Measurements from ENCODE around the gene PRR20G.

The PRR20G gene

DNA sequence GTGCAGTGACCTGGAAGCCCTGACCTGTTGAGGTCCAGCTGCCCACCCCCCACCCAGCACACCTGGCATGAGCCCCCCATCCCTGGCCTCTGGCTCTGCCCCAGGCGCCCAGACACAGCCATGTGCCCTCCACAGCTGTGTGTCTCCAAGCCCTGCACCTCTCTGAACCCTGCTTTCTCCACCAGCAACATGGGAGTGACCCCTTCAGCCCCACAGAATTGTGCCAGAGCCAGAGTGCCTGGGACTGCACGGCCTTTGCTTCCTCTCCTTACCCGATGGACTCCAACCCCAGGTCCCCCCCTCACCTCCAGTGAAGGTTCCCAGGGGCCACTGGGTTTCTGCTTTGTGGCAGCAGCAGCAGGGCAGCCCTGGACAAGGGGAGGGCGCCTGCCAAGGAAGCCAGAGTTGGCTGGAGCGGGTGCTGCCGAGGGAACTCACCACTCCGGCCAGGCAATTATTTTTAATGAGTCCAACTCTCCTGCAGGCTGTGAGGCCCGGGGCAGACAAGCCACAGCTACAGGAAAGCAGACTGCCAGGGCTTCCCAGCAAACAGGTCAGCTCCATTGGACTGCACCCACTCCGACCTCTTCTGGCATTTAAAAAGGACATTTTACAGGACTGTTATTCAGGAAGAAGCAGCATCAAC is 24.1 kb downstream of the PRR20G start:
- Histone ChIP-seq H4K20me1 (ENCODE audit: control insufficient read depth, insufficient read depth, low read depth, low read length) (no peaks in the 10 kb centered on the region), H3K4me1 (ENCODE audit: control insufficient read depth, low read length) (no peaks in the 10 kb centered on the region), H3K9me3 (ENCODE audit: control insufficient read depth, insufficient read depth, low read length) (no peaks in the 10 kb centered on the region), H3F3A (ENCODE audit: control insufficient read depth, insufficient read depth) (no peaks in the 10 kb centered on the region), H3K27ac (ENCODE audit: low read depth, low read length) (no peak overlapping the region), H3K36me3 (ENCODE audit: control insufficient read depth, low read length) (no peaks in the 10 kb centered on the region), H3K4me2 (ENCODE audit: low read length) (no peak overlapping the region), H3K27me3 (ENCODE audit: control insufficient read depth, low read length) (no peaks in the 10 kb centered on the region), H3K4me3 (ENCODE audit: low read length) (no peak overlapping the region), H3K9me2 (replicated peaks; ENCODE audit: control insufficient read depth, low read length) (no peaks in the 10 kb centered on the region), H3K79me2 (ENCODE audit: control insufficient read depth, low read length) (no peaks in the 10 kb centered on the region)
- TF ChIP-seq, protein P1, sequence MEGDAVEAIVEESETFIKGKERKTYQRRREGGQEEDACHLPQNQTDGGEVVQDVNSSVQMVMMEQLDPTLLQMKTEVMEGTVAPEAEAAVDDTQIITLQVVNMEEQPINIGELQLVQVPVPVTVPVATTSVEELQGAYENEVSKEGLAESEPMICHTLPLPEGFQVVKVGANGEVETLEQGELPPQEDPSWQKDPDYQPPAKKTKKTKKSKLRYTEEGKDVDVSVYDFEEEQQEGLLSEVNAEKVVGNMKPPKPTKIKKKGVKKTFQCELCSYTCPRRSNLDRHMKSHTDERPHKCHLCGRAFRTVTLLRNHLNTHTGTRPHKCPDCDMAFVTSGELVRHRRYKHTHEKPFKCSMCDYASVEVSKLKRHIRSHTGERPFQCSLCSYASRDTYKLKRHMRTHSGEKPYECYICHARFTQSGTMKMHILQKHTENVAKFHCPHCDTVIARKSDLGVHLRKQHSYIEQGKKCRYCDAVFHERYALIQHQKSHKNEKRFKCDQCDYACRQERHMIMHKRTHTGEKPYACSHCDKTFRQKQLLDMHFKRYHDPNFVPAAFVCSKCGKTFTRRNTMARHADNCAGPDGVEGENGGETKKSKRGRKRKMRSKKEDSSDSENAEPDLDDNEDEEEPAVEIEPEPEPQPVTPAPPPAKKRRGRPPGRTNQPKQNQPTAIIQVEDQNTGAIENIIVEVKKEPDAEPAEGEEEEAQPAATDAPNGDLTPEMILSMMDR (IDR thresholded peaks at IDR 0.05; ENCODE audit: low read depth, low read length, poor library complexity, severe bottlenecking) = no peak
- TF ChIP-seq EZH2phosphoT487 (IDR thresholded peaks at IDR 0.05; ENCODE audit: borderline replicate concordance, low read length) = no peak

DNA sequence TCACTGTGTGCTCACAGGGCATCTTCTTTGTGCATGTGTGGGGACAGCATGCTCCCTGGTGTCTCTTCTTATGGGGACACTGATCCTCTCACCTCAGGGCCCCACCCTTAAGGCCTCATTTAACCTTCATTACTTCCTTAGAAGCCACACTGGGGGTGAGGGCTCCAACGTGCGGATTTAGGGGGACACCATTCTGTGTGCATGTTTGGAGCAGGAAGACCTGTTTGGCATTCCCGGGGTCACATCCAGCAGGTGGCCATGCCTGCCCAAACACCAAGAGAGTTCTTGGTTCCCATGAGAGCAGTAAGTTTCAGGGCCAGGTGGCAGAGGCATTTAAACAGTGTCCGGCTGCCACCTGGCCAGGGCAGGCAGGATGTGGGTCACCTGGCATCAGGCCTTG is 24.8 kb downstream of the PRR20G start:
- no peaks in the 10 kb centered on the region for H3K36me3 ChIP-seq (ENCODE audit: control insufficient read depth, low read length)
- no peak overlapping the region for H3K4me3 ChIP-seq (ENCODE audit: low read length)
- H3K79me2 ChIP-seq (ENCODE audit: control insufficient read depth, low read length) = no peaks in the 10 kb centered on the region
- H3F3A ChIP-seq (ENCODE audit: control insufficient read depth, insufficient read depth) = no peaks in the 10 kb centered on the region
- no peak overlapping the region for H3K4me2 ChIP-seq (ENCODE audit: low read length)
- no peaks in the 10 kb centered on the region for H3K27me3 ChIP-seq (ENCODE audit: control insufficient read depth, low read length)
- no peaks in the 10 kb centered on the region for H3K4me1 ChIP-seq (ENCODE audit: control insufficient read depth, low read length)
- TF ChIP-seq EZH2phosphoT487 (IDR thresholded peaks at IDR 0.05; ENCODE audit: borderline replicate concordance, low read length) = no peak
- TF ChIP-seq, protein P1 (IDR thresholded peaks at IDR 0.05; ENCODE audit: low read depth, low read length, poor library complexity, severe bottlenecking) = no peak
- no peak overlapping the region for H3K27ac ChIP-seq (ENCODE audit: low read depth, low read length)
- H3K9me2 ChIP-seq (replicated peaks; ENCODE audit: control insufficient read depth, low read length) = no peaks in the 10 kb centered on the region
- H3K9me3 ChIP-seq (ENCODE audit: control insufficient read depth, insufficient read depth, low read length) = no peaks in the 10 kb centered on the region
- no peaks in the 10 kb centered on the region for H4K20me1 ChIP-seq (ENCODE audit: control insufficient read depth, insufficient read depth, low read depth, low read length)

DNA sequence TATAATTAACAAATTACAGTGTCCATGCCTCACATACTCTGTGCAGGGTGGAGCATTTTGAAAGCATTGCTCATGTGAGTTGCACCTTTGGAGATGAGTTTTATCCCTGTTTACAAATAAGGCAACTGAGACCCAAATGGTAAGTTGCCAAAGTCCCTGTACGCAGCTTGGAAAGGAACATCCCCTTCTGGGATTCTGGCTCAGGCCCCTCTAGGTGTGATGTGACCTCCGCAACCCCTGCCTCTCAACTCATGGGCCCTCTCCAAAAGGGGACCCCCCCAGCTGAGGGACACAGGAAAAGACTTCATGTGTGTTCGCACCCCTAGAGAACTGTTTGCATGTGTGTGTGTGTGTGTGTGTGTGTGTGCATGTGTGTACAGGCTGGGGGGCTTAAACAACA is 25.3 kb downstream of the PRR20G start:
- Histone ChIP-seq H3K4me1 (ENCODE audit: control insufficient read depth, low read length) (no peaks in the 10 kb centered on the region), H4K20me1 (ENCODE audit: control insufficient read depth, insufficient read depth, low read depth, low read length) (no peaks in the 10 kb centered on the region), H3K4me3 (ENCODE audit: low read length) (no peak overlapping the region), H3K36me3 (ENCODE audit: control insufficient read depth, low read length) (no peaks in the 10 kb centered on the region), H3K4me2 (ENCODE audit: low read length) (no peak overlapping the region), H3F3A (ENCODE audit: control insufficient read depth, insufficient read depth) (no peaks in the 10 kb centered on the region), H3K27me3 (ENCODE audit: control insufficient read depth, low read length) (no peaks in the 10 kb centered on the region), H3K9me2 (replicated peaks; ENCODE audit: control insufficient read depth, low read length) (no peaks in the 10 kb centered on the region), H3K79me2 (ENCODE audit: control insufficient read depth, low read length) (no peaks in the 10 kb centered on the region), H3K27ac (ENCODE audit: low read depth, low read length) (no peak overlapping the region), H3K9me3 (ENCODE audit: control insufficient read depth, insufficient read depth, low read length) (no peaks in the 10 kb centered on the region)
- TF ChIP-seq, protein P1 (IDR thresholded peaks at IDR 0.05; ENCODE audit: low read depth, low read length, poor library complexity, severe bottlenecking) = no peak
- no peak for TF ChIP-seq EZH2phosphoT487 (IDR thresholded peaks at IDR 0.05; ENCODE audit: borderline replicate concordance, low read length)
